GM18498 (cell line): ENCODE results near the gene IL6R.

Experiments used
- ATAC-seq: cut with Tn5 transposase; IDR thresholded peaks from one replicate; pipeline ENCODE4 v1.9.1; 2021; ENCODE audit warnings: mild to moderate bottlenecking, moderate library complexity; ENCODE audit not compliant: unreplicated experiment

The IL6R gene

GRCh38 chr1:154502744-154503115 lies 97.6 kb downstream of the IL6R start:
- ATAC-seq: no peak

DNA sequence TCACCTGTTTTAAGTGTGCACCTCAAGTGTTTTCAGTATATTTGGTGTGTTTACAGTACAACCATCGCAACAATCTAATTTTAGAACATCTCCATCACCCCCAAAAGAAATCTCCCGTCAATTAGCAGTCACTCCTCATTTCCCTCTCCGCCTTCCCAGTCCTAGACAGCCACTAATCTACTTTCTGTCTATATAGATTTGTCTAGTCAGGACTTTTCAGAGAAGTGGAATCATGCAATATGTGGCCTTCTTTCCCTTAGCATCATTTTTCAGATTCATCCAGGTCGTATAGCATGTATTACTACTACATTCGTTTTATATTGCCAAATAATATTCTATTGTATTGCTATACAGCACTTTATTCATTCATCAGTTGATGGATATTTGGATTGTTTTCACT lies 98.8 kb downstream of the IL6R start:
- no peak for ATAC-seq

- no peak for ATAC-seq
Measured at GRCh38 chr1:154512760-154513159, 107.6 kb downstream of the IL6R start.

GRCh38 chr1:154514066-154514553 lies 109.0 kb downstream of the IL6R start:
- no peak for ATAC-seq

- ATAC-seq: no peak
Measured at GRCh38 chr1:154517661-154518060, 112.5 kb downstream of the IL6R start.
